Gastrocnemius medialis (tissue), 4 donors: ENCODE measurements around the gene RCBTB1.

Experiments
- POLR2A ChIP-seq, 2 donors: fragments of 450-650 bp; IDR thresholded peaks; one replicate each; pipeline ENCODE4 v1.6.1; 2017; ENCODE audit warnings: antibody characterized with exemption in 2 of 2, mild to moderate bottlenecking in 2 of 2, moderate library complexity in 2 of 2
- TF ChIP-seq, protein P1 (sequence below), 5 experiments: fragments of 450-650 bp in 3 of 5; fragments of 200-600 bp in 2 of 5; sonication (generic) in 2 of 5; IDR thresholded peaks in 4 of 5; conservative IDR thresholded peaks in 1 of 5; 1 replicate in 4 of 5; 2 replicates in 1 of 5; pipeline ENCODE4 v1.5.1; 2016 to 2019; ENCODE audit warnings: antibody characterized with exemption in 5 of 5, mild to moderate bottlenecking in 3 of 5, moderate library complexity in 3 of 5

DNA sequence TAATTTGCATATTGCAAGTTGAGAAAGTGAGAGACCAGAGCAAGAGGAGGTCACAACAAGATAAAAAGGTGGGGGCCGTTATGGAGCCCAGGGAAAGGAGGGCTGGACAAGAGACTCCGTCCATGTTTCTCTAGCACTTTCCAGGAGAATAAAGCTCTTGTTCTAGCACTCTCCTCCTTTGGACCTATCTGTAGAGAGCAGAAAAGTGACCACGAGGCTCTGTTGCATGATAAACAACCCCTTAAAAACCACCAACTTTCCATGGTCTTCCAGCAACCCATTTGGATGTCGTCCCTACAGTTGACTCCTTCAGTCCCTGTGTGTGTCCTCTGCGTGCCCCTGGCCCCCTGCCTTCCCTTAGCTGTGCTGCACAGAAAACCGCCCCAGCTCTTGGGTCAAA lies 38.9 kb upstream of the RCBTB1 start:
- TF ChIP-seq, protein P1, sequence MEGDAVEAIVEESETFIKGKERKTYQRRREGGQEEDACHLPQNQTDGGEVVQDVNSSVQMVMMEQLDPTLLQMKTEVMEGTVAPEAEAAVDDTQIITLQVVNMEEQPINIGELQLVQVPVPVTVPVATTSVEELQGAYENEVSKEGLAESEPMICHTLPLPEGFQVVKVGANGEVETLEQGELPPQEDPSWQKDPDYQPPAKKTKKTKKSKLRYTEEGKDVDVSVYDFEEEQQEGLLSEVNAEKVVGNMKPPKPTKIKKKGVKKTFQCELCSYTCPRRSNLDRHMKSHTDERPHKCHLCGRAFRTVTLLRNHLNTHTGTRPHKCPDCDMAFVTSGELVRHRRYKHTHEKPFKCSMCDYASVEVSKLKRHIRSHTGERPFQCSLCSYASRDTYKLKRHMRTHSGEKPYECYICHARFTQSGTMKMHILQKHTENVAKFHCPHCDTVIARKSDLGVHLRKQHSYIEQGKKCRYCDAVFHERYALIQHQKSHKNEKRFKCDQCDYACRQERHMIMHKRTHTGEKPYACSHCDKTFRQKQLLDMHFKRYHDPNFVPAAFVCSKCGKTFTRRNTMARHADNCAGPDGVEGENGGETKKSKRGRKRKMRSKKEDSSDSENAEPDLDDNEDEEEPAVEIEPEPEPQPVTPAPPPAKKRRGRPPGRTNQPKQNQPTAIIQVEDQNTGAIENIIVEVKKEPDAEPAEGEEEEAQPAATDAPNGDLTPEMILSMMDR (IDR thresholded peaks at IDR 0.05 in 4 of 5, conservative IDR thresholded peaks at IDR 0.05 in 1 of 5): no peak
- no peak for TF ChIP-seq POLR2A (IDR thresholded peaks at IDR 0.05)
